GM21423 (cell line): ENCODE measurements around the gene OR52H1.

Source experiments
- ATAC-seq: cut with Tn5 transposase; IDR thresholded peaks from one replicate; pipeline ENCODE4 v1.9.1; 2021; ENCODE audit warnings: mild to moderate bottlenecking, moderate library complexity; ENCODE audit not compliant: unreplicated experiment

The OR52H1 gene

DNA sequence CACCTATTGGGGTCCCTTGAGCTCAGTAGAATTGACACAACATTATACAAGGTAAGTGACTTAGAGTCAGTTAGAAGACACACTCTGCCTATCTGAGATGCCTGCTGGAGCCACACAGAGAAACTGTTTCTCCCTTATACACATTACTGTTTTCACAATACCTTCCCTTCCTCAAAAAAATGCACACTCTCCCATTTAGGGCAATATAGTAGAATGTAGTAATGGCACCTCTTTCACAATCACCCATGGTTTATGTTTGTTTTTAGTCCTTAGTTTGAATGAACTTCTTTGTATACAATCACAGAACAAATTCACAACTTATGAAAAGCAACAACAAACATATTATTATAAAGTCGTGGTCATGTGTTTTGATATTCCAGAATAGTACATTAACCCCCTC, 14.3 kb downstream of the OR52H1 start:
- ATAC-seq, result no peak

DNA sequence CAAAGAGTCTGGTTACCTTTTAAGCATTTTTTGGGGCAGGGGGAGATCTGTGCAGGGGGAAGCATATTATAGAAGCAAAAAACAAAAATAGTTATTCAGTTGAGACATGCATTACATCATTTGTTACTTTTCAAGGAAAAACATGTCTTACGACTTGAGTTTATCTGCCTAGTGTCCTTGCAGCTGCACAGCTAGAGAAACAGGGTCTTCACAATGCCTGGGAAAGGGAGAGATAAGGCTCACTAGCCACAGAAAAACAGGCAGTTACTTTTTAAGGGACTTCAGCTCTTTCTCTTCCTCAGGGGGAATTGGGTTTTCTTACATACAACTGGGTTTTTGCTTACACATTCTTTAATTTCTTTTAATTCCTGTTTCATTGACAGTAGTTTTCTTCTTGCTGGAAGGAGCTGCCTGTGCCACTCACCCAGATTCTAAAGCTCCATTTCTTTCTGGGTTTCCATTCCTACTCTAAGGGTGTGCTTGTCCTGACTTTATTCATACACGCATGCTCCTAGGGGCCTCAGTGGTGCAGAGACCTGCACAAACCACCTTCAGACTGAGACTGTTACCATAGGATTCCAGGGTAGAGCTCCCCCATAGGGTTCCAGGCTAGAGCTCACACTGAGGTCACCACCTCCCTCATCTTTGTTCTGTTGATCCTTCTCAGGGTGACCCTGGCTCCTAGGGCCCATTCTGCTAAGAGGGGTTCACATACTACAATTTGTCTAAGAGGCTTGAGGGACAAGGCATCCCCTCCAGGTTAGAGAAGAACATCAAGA, 17.1 kb downstream of the OR52H1 start:
- ATAC-seq, result no peak

DNA sequence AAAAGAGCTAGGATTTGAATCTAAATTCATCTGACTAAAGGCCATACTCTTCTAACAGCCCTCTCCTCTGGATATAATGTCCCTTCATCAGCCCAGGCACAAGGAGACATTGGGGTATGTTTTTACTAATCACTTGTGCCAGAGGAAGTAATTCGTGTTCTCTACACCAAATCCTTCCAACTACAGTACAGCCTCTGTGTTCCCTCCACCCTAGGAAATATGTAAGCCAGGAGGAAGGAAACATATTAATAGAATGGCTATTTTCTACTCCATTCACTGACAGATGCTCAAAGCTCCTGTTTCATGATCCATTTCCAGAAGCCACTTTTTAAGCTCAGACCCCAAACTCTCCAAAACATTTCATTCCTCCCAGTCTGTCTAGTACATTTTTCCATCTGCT, 19.8 kb downstream of the OR52H1 start:
- no peak for ATAC-seq

DNA sequence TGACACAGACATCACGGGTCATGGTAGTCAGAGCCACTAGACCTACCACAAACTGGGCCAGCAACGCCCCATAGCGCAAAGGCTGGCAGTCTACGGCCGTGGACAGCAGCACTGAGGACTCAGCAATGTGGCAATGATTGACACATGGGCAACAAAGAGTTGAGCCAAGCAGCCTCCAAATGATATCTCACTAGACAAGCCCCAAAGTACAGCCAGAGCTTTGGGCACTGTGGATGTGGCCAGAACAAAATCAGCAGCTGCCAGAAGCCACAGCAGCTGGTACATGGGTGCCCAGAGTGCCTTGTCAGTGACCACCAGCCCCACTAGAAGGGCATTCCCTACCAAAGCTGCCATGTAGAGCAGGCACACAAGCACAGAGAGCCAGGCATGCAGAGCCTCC, 20.6 kb downstream of the OR52H1 start:
- ATAC-seq, result no peak

DNA sequence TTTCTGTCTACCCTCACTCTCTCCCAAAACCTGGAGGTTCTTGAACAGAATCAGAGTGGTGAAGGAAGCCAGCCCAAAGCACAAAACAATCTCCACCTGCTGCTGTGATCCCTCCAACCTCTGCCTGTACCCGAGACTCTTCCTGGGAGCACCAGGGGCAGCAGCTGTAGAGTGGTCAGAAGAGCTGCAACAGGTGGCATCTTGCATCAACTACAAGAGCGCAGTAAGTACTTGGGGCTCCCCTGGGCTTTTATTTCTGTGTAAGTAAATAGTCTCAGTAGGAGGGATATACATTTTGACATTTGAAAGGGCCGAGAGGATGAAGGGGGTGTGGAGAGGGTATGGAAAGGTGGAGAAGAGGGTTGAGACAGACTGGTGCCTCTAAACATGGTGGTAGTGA, 23.6 kb downstream of the OR52H1 start:
- ATAC-seq, result no peak

DNA sequence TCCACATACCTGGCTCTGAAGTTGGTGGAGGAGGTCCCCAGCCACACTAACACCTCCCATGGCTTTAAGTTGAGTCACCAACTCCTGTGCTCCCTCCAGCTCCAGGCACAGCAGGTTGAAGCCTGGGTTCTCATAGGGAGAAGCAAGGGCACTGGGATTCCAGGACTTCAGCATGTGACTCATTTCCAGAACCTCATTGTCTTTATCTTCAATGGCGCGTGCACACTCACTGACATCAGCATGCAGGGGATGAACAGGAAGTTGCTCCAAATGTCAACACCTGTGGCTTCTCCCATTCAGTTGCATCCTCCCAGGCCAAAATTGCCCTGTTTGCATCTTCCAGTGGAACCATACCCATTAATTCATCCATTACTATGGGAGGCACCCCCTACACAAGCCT, 26.0 kb downstream of the OR52H1 start:
- ATAC-seq, result no peak

DNA sequence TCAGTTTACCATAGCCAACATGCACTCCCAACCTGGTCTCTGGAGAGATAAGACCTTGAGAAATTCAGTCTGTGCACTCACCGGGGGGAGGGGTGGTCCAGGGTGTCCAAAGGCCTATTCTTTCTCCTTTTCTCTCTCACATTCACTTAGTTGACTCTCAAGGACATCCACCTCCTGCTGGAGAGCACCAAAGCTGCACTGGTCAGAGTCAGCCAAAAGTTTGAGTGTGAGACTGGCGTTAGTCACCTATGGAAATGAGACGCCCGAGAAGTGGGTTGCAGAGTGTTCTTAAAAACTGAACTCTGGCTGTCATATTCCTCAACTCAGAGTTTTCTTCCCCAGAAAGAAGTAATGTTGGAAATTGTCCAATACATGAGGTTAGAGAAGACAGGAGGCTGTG, 26.8 kb downstream of the OR52H1 start:
- ATAC-seq, result no peak

DNA sequence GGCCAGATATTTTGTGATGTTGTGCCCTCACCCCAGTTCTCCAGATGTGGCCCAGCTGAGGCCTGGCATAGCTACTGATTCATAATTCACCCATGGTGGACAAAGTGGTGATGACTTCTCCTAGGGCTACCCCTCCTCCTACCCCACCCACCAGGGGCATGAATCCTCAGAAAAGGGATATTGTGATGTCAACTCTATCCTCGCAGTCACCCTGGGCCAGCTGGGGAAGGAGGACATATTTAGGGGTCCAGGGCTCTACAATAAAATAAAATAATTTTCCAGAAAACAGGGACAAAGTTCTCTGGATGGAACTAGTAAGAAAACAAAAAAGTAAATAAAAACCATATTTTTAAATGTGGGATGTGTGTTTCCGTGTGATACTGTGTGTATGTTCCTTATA, 31.7 kb downstream of the OR52H1 start, which contains the start of gene UBQLNL:
Gene UBQLNL, minus strand, starts transcription at position 101 of the 400 bp plus-strand sequence. CDS start 258 bp downstream, outside the sequence.
- ATAC-seq, result no peak

DNA sequence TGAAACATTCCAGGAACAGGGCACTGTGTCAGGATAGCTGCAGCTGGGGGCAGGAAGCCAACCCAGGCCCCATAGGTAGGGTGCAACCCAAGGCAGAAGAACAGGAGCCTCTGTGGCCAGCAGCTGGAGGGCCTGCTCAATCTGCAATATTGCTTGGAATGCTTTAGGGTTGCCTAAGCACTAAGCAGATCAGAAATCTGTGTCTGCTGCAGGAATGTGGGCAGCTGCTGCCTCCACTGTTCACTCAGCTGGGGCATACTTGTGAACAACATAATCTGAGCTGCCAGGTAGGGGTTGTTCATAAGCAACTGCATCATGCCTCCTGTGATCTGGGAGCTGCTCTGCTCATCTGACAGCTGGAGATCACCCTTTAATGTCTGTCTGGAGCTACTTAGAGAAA, 33.5 kb downstream of the OR52H1 start:
- no peak for ATAC-seq

DNA sequence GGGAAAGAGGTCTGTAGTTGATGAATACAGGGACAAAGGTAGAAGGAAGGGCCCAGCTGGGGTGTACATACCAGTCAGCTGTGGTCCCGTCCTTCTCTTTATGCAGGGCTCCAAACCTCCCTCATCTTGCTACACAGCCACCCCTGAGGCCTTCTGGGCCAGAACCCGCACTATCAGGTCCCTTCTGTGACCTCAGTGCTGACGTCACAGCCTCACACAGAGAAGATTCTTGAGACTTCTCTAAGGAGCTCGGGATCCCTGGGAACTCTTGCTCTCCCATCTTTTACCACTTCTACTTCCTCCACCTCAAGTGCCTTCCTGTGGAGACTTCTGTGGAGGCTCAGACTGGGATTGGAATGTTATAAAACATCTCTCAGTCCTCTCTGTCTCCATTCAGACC, 38.5 kb downstream of the OR52H1 start, which contains the start of gene UBQLN3:
Gene UBQLN3, minus strand, starts transcription at position 155 of the 400 bp plus-strand sequence. CDS start 399 bp downstream, outside the sequence.
- ATAC-seq, result no peak

DNA sequence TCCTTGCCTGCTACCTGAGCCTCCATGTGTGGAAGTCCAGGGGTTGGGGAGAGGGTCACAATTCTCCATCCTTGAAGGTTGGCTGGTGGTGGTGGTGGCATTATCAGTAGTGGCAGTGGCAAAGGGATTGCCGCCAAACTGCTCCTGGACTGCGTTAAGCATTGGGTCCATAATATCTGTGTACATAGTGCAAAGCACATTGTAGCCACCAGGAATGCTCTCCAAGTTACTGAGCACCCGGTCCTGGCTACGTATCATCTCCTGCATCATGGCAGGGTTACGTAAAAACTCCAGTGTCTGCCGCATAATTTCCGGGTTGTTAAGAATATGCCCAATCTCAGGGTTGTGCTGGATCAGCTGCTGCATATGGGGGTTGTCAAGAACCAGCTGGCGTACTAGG, 39.7 kb downstream of the OR52H1 start:
- no peak for ATAC-seq

DNA sequence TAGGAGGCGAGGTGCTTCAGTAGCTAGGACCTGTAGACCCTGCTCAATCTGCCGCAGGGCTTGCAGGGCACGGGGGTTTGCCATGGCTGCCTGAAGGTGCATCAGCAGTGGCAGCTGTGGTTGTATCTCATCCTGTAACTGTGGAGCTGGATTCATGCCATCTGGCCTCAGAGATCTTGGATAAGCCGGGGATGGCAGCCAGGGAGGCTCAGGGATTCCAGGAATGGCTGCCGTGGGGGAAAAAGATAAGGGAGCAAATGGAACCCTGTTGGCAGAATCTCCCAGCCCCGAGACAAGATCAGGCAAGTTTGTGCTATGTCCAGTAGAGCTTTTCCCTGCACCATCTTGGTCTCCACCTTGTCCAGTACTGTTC, 40.4 kb downstream of the OR52H1 start:
- no peak for ATAC-seq

DNA sequence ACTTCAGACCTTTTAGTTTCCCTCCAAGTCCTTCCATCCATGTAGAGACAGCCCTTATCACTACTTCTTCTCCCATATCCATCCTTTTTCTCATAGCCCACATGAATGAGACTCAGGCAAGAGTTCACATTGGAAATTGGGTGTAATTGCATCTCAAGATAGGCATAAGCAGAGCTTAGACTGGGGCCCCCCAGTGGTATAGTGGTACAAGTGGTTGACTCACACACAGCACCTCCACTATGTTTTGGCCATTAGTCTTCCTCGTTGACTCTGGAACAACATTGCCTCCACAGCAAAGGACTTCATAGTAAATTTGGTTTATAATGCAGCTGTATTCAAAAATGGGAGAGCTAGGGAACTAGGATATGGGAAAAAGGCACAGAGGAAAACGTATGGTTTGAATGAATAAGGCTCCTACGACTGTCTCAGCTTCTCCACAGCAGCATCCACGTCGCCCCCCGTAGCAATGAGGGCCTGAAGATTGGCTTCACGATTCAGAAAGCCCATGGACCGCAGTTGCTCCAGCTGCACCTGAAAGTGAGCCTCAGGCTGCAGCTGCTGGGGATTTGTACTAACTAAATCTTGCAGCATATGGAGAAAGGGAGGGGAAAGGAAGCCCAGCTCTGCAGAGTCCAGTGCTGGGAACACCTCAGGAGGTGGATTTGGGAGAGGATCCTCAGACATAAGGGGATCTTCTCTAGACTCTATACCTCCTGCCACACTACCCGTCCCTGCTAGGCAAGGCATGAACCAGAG, 41.0 kb downstream of the OR52H1 start:
- ATAC-seq, result no peak

DNA sequence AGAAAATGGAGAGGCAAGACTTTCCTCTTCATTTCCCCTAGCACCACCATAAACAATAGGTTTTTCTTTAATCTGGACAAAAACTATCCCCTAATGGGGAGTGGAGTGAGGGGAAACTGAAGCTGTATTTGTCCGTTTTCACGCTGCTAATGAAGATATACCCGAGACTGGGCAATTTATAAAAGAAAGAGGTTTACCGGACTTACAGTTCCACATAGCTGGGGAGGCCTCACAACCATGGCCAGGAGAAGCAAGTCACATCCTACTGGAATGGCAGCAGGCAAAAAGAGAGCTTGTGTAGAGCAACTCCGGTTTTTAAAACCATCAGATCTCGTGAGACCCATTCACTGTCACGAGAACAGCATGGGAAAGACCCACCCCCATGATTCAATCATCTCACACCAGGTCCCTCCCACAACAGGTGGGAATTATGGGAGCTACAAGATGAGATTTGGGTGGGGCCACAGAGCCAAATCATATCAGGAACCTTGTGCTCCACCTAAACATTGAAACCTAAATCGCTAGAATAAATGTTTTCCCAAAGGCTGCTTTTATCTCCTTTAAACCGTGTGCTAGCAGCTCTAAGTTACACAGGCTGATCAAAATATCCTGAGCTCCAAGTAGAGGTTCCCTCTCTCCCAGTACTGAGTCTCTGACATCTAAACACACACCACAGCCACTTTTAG, 42.8 kb downstream of the OR52H1 start:
- ATAC-seq, result no peak

DNA sequence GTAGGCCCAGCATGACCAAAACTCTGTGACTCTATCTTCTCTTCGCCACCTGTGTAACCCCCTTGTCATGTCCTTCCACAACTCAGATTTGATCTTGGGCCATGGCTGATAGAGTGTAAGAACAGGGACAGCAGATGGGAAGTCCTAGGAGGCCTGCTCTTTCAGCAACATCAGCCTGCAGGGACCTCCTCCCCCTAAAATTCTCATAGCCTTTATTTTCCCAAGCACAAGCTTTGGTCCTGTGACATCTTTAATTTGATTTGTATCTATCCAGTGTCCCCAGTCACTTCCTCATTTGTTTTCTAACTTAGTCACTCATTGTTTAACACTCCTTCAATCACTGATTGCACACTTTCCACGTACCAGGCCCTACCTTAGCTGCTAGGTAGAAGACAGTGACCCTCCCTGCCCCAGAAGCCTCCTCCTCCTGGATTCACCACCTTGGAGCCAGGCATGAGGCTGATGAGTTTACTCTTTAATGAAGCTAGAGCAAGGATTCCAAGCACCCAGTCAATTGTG, 43.9 kb downstream of the OR52H1 start:
- no peak for ATAC-seq

DNA sequence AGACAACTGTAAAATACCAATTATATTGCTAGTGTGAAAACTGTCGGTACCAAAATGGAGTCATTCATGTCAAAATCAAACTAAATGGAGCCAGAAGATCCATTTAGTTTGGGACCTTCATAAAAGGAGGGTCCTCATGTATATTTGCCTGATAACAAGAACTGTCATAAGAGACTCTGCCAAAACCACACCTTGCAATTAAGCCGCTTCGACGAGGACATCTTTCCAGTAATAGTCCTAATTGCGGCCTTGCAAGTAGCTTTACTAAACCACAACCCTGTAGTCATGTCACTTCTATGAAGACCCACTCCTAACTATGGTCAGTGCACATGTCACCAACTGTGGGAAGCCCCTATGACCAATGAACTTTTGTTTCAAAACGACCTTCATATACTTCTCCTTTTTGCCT, 47.9 kb downstream of the OR52H1 start:
- no peak for ATAC-seq

DNA sequence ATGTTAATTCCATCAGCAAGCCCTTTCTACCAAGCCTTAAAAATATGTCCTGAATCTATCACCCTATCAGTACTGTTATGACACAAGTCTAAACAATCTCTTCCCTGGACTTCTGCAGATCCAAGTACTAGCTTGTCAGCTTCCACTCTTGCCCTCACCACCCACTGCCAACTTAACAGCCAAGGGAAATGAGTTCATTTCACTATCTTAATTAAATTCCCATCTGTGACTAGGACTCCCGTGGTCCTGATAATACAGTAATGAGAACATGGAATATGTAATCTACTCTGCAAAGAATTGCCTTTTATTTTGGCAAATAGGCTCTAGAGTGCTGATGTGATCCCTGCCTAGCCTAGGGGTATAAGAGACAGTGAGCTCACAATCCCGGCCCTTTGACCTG, 48.7 kb downstream of the OR52H1 start:
- ATAC-seq, result no peak
